Measurements from ENCODE around the gene EPHB3.

The EPHB3 gene

GRCh38 chr3:184582646-184583577 lies 21.3 kb downstream of the EPHB3 start:
- no peak for DNase-seq

- DNase-seq: no peak
Observed at GRCh38 chr3:184583578-184584451, 22.2 kb downstream of the EPHB3 start.

- DNase-seq: no peak
Observed at GRCh38 chr3:184584464-184584891, 22.9 kb downstream of the EPHB3 start.

GRCh38 chr3:184585545-184585944 lies 24.0 kb downstream of the EPHB3 start:
- no peak for DNase-seq

GRCh38 chr3:184586851-184587250 lies 25.3 kb downstream of the EPHB3 start:
- no peak for DNase-seq

GRCh38 chr3:184588776-184589175 lies 27.2 kb downstream of the EPHB3 start:
- DNase-seq: no peak

GRCh38 chr3:184590795-184591194 lies 29.2 kb downstream of the EPHB3 start:
- DNase-seq: no peak

- no peak for DNase-seq
Observed at GRCh38 chr3:184591789-184592188, 30.2 kb downstream of the EPHB3 start.

- no peak for DNase-seq
Observed at GRCh38 chr3:184592371-184593219, 31.0 kb downstream of the EPHB3 start.

GRCh38 chr3:184593220-184593927 lies 31.8 kb downstream of the EPHB3 start:
- no peak for DNase-seq

GRCh38 chr3:184593928-184594303 lies 32.3 kb downstream of the EPHB3 start:
- no peak for DNase-seq

- no peak for DNase-seq
Observed at GRCh38 chr3:184594371-184595001, 32.9 kb downstream of the EPHB3 start.

GRCh38 chr3:184595726-184596125 lies 34.1 kb downstream of the EPHB3 start:
- DNase-seq: no peak

GRCh38 chr3:184596233-184596632 lies 34.6 kb downstream of the EPHB3 start:
- no peak for DNase-seq

- DNase-seq: no peak
Observed at GRCh38 chr3:184596886-184597575, 35.4 kb downstream of the EPHB3 start.

- no peak for DNase-seq
Observed at GRCh38 chr3:184597829-184598573, 36.4 kb downstream of the EPHB3 start.

GRCh38 chr3:184598574-184598927 lies 37.0 kb downstream of the EPHB3 start:
- DNase-seq: no peak

GRCh38 chr3:184599143-184599542 lies 37.6 kb downstream of the EPHB3 start:
- DNase-seq: no peak

GRCh38 chr3:184600685-184601377 lies 39.2 kb downstream of the EPHB3 start:
- no peak for DNase-seq
